Astrocyte (in vitro differentiated cells and primary cell): Measurements from ENCODE around the gene SIRPB2. TPM values are rescaled to one million over a fixed set of nuclear protein-coding genes. Genes with fewer than 3 reads are reported as not detected.

Experiments
- DNase-seq: peaks from one replicate; pipeline ENCODE4 v3.0.0-alpha.2; 2010; ENCODE audit warnings: low read depth
- FAIRE-seq: peaks from 2 replicates; lab custom pipeline; 2011; peaks lifted over from hg19 to GRCh38; lab: Jason Lieb, UNC
- H2AFZ ChIP-seq: 2 replicates; pipeline ENCODE4 v1.6.0; 2012; ENCODE audit warnings: low read depth, low read length, inconsistent platforms
- H3K27ac ChIP-seq: 2 replicates; pipeline ENCODE4 v1.5.1; 2011; ENCODE audit warnings: low read depth, low read length, inconsistent platforms
- H3K27me3 ChIP-seq: 2 replicates; pipeline ENCODE4 v1.6.0; 2011; ENCODE audit warnings: low read length, inconsistent platforms; ENCODE audit not compliant: insufficient read depth
- H3K36me3 ChIP-seq: 2 replicates; pipeline ENCODE4 v1.5.1; 2011; ENCODE audit warnings: low read length, inconsistent platforms; ENCODE audit not compliant: insufficient read depth
- H3K4me1 ChIP-seq: 2 replicates; pipeline ENCODE4 v1.5.1; 2011; ENCODE audit warnings: low read length, inconsistent platforms; ENCODE audit not compliant: insufficient read depth
- H3K4me2 ChIP-seq: 2 replicates; pipeline ENCODE4 v1.6.0; 2012; ENCODE audit warnings: low read length, inconsistent platforms
- H3K4me3 ChIP-seq: 2 replicates; pipeline ENCODE4 v1.5.1; 2011; ENCODE audit warnings: low read depth, mild to moderate bottlenecking, low read length, inconsistent platforms; ENCODE audit not compliant: insufficient read depth
- H3K79me2 ChIP-seq: 2 replicates; pipeline ENCODE4 v1.6.0; 2012; ENCODE audit warnings: mild to moderate bottlenecking, low read length, inconsistent platforms; ENCODE audit not compliant: insufficient read depth
- H3K9ac ChIP-seq: 2 replicates; pipeline ENCODE4 v1.6.0; 2012; ENCODE audit warnings: mild to moderate bottlenecking, low read length, inconsistent platforms
- H3K9me3 ChIP-seq: 2 replicates; pipeline ENCODE4 v1.5.1; 2012; ENCODE audit warnings: low read depth, mild to moderate bottlenecking, low read length, inconsistent platforms; ENCODE audit not compliant: insufficient read depth
- H4K20me1 ChIP-seq: 2 replicates; pipeline ENCODE4 v1.6.0; 2012; ENCODE audit warnings: low read length, inconsistent platforms; ENCODE audit not compliant: insufficient read depth
- H3K27ac Mint-ChIP-seq: one replicate; pipeline ENCODE4 v1.8.0; 2021; ENCODE audit warnings: mild to moderate bottlenecking, mixed read lengths; ENCODE audit not compliant: unreplicated experiment
- H3K27me3 Mint-ChIP-seq: one replicate; pipeline ENCODE4 v1.8.0; 2021; ENCODE audit warnings: low read depth, mixed read lengths; ENCODE audit not compliant: unreplicated experiment
- H3K36me3 Mint-ChIP-seq: one replicate; pipeline ENCODE4 v1.8.0; 2021; ENCODE audit warnings: low read depth, mixed read lengths; ENCODE audit not compliant: unreplicated experiment
- H3K4me1 Mint-ChIP-seq: one replicate; pipeline ENCODE4 v1.8.0; 2021; ENCODE audit warnings: low read depth, mixed read lengths; ENCODE audit not compliant: unreplicated experiment
- H3K4me3 Mint-ChIP-seq: one replicate; pipeline ENCODE4 v1.8.0; 2021; ENCODE audit warnings: mild to moderate bottlenecking, moderate library complexity, mixed read lengths; ENCODE audit not compliant: unreplicated experiment
- H3K9me3 Mint-ChIP-seq: one replicate; pipeline ENCODE4 v1.8.0; 2021; ENCODE audit warnings: mild to moderate bottlenecking, mixed read lengths; ENCODE audit not compliant: unreplicated experiment
- CTCF ChIP-seq: IDR thresholded peaks from 2 replicates; pipeline ENCODE4 v1.5.1; 2011; ENCODE audit warnings: low read depth, mild to moderate bottlenecking, inconsistent platforms, low read length, moderate library complexity; ENCODE audit not compliant: insufficient read depth
- EZH2 ChIP-seq: IDR thresholded peaks from 2 replicates; pipeline ENCODE4 v1.6.1; 2012; ENCODE audit warnings: mild to moderate bottlenecking, low read length, inconsistent platforms; ENCODE audit not compliant: insufficient read depth
- total RNA-seq: library from RNA; stranded (reverse); gene quantifications from 2 replicates; pipeline ENCODE4 v1.2.1, GENCODE V29; 2021

The SIRPB2 gene
- total RNA-seq, 1 donor from 2014 or later = not detected

DNA sequence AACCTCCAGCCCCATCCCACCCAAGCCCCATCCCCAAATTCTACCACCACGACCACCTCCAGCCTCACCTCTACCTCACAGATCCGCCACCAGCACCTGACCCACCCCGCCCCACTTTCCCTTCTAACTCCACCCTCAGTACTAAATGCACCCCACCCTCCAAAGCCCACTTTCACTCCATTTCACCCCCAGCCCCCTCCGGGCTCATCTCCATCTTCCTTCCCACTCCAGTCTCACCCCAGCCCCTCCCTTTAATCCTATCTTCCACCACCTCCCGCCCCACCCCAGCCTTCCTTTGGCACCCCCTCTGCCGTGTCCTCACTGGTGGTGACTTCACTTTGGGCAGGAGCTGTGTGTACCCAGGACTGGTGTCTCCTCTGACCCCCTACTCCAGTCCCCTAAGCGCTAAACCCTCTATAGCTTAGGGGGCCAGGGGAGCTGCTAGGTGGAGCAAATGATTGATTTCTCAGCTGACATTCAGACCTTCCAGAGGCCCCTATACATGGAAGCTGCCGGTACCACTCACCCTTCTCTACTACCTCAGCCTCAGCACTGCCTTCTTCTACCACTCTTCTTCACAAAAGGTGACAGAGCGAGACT lies 21.8 kb downstream of the SIRPB2 start:
- Mint-ChIP-seq H3K9me3 (no peaks in the 10 kb centered on the region), H3K36me3 (no peaks in the 10 kb centered on the region), H3K27me3 (no peaks in the 10 kb centered on the region), H3K27ac (peak overlapping the region; percentile 98), H3K4me3 (peak overlapping the region; percentile 68), H3K4me1 (peaks cover 36% of the 10 kb centered on the region)
- Histone ChIP-seq H2AFZ (peak overlapping the region; percentile 50), H3K9ac (peak overlapping the region; percentile 82), H3K9me3 (no peaks in the 10 kb centered on the region), H4K20me1 (peaks cover 18% of the 10 kb centered on the region), H3K4me1 (peaks cover 33% of the 10 kb centered on the region), H3K4me3 (peak overlapping the region; percentile 43), H3K4me2 (peak overlapping the region; percentile 81), H3K36me3 (peaks cover 2% of the 10 kb centered on the region), H3K27me3 (no peaks in the 10 kb centered on the region), H3K79me2 (peaks cover 21% of the 10 kb centered on the region), H3K27ac (peak overlapping the region; percentile 98)
- no peak for DNase-seq
- no peak for FAIRE-seq
- TF ChIP-seq CTCF (no peak), EZH2 (no peak)

DNA sequence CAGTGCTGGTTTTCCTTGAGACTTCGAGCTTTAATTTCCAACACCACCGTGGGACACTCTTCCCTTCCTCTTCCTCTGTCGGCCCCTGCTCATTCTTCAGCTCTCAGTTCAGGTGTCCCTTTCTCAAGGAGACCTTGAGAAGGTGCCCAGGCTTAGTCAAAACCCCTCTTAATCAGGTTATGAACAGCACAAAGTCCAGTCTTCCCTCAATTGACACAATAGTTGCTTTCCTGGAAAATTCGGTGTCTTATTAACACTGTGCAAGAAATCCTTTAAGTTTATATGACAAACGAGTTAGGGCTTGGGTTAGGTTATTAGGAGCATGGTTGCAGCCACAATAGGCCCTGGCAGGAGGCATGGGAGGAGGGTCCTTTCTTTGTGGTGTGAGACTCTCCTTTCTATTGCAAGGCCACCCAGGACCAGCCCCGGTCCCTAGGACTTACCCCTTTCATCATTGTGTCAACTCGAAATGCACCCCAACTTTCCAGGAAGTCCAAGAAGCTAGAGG lies 23.0 kb downstream of the SIRPB2 start:
- peaks cover 33% of the 10 kb centered on the region for H3K4me1 ChIP-seq
- Mint-ChIP-seq H3K27ac (no peak overlapping the region), H3K27me3 (no peaks in the 10 kb centered on the region), H3K4me1 (peaks cover 38% of the 10 kb centered on the region), H3K9me3 (no peaks in the 10 kb centered on the region), H3K36me3 (peaks cover 2% of the 10 kb centered on the region), H3K4me3 (no peak overlapping the region)
- DNase-seq (no peak), FAIRE-seq (no peak)
- peaks cover 30% of the 10 kb centered on the region for H4K20me1 ChIP-seq
- H3K9ac ChIP-seq = no peak overlapping the region
- peaks cover 8% of the 10 kb centered on the region for H3K36me3 ChIP-seq
- peaks cover 33% of the 10 kb centered on the region for H3K79me2 ChIP-seq
- no peak overlapping the region for H3K4me3 ChIP-seq
- no peaks in the 10 kb centered on the region for H3K9me3 ChIP-seq
- no peak overlapping the region for H3K27ac ChIP-seq
- no peak overlapping the region for H3K4me2 ChIP-seq
- no peak overlapping the region for H2AFZ ChIP-seq
- no peaks in the 10 kb centered on the region for H3K27me3 ChIP-seq
- TF ChIP-seq CTCF = no peak
- TF ChIP-seq EZH2 = no peak
